HCT116 (cell line): ENCODE measurements around the gene GALNT17.

Experiments used
- CEBPB ChIP-seq: IDR thresholded peaks from 2 replicates; pipeline ENCODE4 v1.6.1; 2012; ENCODE audit warnings: low read depth
- CTCF ChIP-seq, 3 experiments: fragments of 200-600 bp in 1 of 3; sonication (generic) in 1 of 3; IDR thresholded peaks in 2 of 3; conservative IDR thresholded peaks in 1 of 3; 2 replicates each; pipeline ENCODE4 v1.5.1; 2012 to 2017; ENCODE audit warnings: low read depth in 2 of 3, low read length in 2 of 3, antibody characterized with exemption in 1 of 3, borderline replicate concordance in 1 of 3, control low read depth in 1 of 3, mild to moderate bottlenecking in 1 of 3, mixed read lengths in 1 of 3, mixed run types in 1 of 3, moderate library complexity in 1 of 3; ENCODE audit not compliant: insufficient read depth in 1 of 3
- ELF1 ChIP-seq: IDR thresholded peaks from 2 replicates; pipeline ENCODE4 v1.6.1; 2012; ENCODE audit warnings: low read depth, borderline replicate concordance
- EZH2 ChIP-seq: fragments of 200-600 bp; sonication (generic); IDR thresholded peaks from 2 replicates; pipeline ENCODE4 v1.6.1; 2017; ENCODE audit warnings: antibody characterized with exemption, mixed run types
- EZH2phosphoT487 ChIP-seq: fragments of 200-600 bp; IDR thresholded peaks from 2 replicates; pipeline ENCODE4 v1.6.1; 2018; ENCODE audit warnings: antibody characterized with exemption, borderline replicate concordance
- JUND ChIP-seq: IDR thresholded peaks from 2 replicates; pipeline ENCODE4 v1.6.1; 2012
- MAX ChIP-seq: IDR thresholded peaks from 2 replicates; pipeline ENCODE4 v1.6.1; 2012
- RAD21 ChIP-seq: IDR thresholded peaks from 2 replicates; pipeline ENCODE4 v1.6.1; 2012; ENCODE audit warnings: low read depth, mild to moderate bottlenecking
- ZFX ChIP-seq: fragments of 450-650 bp; IDR thresholded peaks from 2 replicates; pipeline ENCODE4 v1.6.1; 2017
- ZNF274 ChIP-seq: fragments of 200-500 bp; sonication (Bioruptor generic); IDR thresholded peaks from 2 replicates; pipeline ENCODE4 v1.6.1; 2014; ENCODE audit warnings: mild to moderate bottlenecking, low read depth, low read length, inconsistent platforms

GRCh38 chr7:71444130-71444529, 312.2 kb downstream of the GALNT17 start:
- TF ChIP-seq EZH2phosphoT487 (no peak), EZH2 (no peak), CTCF (IDR thresholded peaks at IDR 0.05 in 2 of 3, conservative IDR thresholded peaks at IDR 0.05 in 1 of 3; ENCODE audit: borderline replicate concordance in 1 of 3, insufficient read depth in 1 of 3, low read depth in 2 of 3, low read length in 2 of 3) (no peak), JUND (no peak), RAD21 (no peak), ELF1 (no peak), MAX (no peak), ZFX (no peak), CEBPB (no peak), ZNF274 (no peak)
